K562 (cell line): ENCODE results near the gene TBC1D5. TPM values are rescaled to one million over a fixed set of nuclear protein-coding genes. Genes with fewer than 3 reads are reported as not detected.

ENCODE experiments used
- BACH1 ChIP-seq: fragments of 200-800 bp; sonication (Bioruptor generic); IDR thresholded peaks from 2 replicates; pipeline ENCODE4 v1.6.1; 2016; ENCODE audit warnings: missing genetic modification characterization, missing compliant biosample characterization
- BDP1 ChIP-seq: IDR thresholded peaks from 3 replicates; pipeline ENCODE4 v1.6.1; 2011; ENCODE audit not compliant: insufficient read length, insufficient read depth
- CHAMP1 ChIP-seq: fragments of 450-650 bp; IDR thresholded peaks from 2 replicates; pipeline ENCODE4 v1.6.1; 2016; ENCODE audit warnings: mild to moderate bottlenecking
- ELK3 ChIP-seq: fragments of 450-650 bp; formaldehyde crosslinking; IDR thresholded peaks from 2 replicates; pipeline ENCODE4 v1.4.0; 2020; ENCODE audit warnings: mild to moderate bottlenecking
- LCOR ChIP-seq: sonication (generic); formaldehyde crosslinking; IDR thresholded peaks from 2 replicates; pipeline ENCODE4 v1.8.0; 2022; ENCODE audit warnings: mild to moderate bottlenecking, missing genetic modification reagents
- MEF2D ChIP-seq: conservative IDR thresholded peaks from 2 replicates; pipeline ENCODE4 v1.6.1; 2016; ENCODE audit warnings: low read depth, missing genetic modification characterization, missing compliant biosample characterization
- MEIS2 ChIP-seq: fragments of 450-650 bp; IDR thresholded peaks from 2 replicates; pipeline ENCODE4 v1.6.1; 2014; ENCODE audit warnings: mild to moderate bottlenecking; ENCODE audit not compliant: partially characterized antibody
- MXD1 ChIP-seq: fragments of 250-450 bp; sonication (Bioruptor Pico); IDR thresholded peaks from 2 replicates; pipeline ENCODE4 v1.8.0; 2021; ENCODE audit warnings: borderline replicate concordance, mild to moderate bottlenecking, moderate library complexity; ENCODE audit not compliant: poor library complexity, severe bottlenecking
- NCOA2 ChIP-seq, 2 experiments: fragments of 450-650 bp; IDR thresholded peaks; 2 replicates each; pipeline ENCODE4 v1.6.1; 2018; ENCODE audit warnings: mild to moderate bottlenecking in 2 of 2, moderate library complexity in 1 of 2; ENCODE audit not compliant: partially characterized antibody in 2 of 2
- NCOR1 ChIP-seq: fragments of 450-650 bp; IDR thresholded peaks from 2 replicates; pipeline ENCODE4 v1.6.1; 2016; ENCODE audit warnings: mild to moderate bottlenecking, moderate library complexity
- PATZ1 ChIP-seq: fragments of 250-450 bp; sonication (Bioruptor Pico); IDR thresholded peaks from 2 replicates; pipeline ENCODE4 v1.5.0; 2020; ENCODE audit warnings: mild to moderate bottlenecking, borderline replicate concordance
- PRMT5 ChIP-seq: sonication (generic); formaldehyde crosslinking; IDR thresholded peaks from 2 replicates; pipeline ENCODE4 v1.5.0; 2020; ENCODE audit warnings: missing genetic modification reagents
- RBM14 ChIP-seq: fragments of 200-400 bp; formaldehyde crosslinking; IDR thresholded peaks from 2 replicates; pipeline ENCODE4 v1.6.1; 2018; ENCODE audit warnings: low read depth, mild to moderate bottlenecking, low read length, moderate library complexity, borderline replicate concordance; ENCODE audit not compliant: insufficient read depth
- SOX6 ChIP-seq: fragments of 450-650 bp; IDR thresholded peaks from 2 replicates; pipeline ENCODE4 v1.6.1; 2014; ENCODE audit warnings: mild to moderate bottlenecking
- TAF1 ChIP-seq: IDR thresholded peaks from 2 replicates; pipeline ENCODE4 v1.6.1; 2011; ENCODE audit warnings: mild to moderate bottlenecking, low read length, moderate library complexity; ENCODE audit not compliant: insufficient read depth, control insufficient read depth, severe bottlenecking; ENCODE audit errors: extremely low read depth
- TEAD4 ChIP-seq, 2 experiments: sonication (generic) in 1 of 2; formaldehyde crosslinking in 1 of 2; IDR thresholded peaks; 2 replicates each; pipeline versions ENCODE4 v1.6.1 to v1.8.0; 2012 to 2022; ENCODE audit warnings: borderline replicate concordance in 1 of 2, inconsistent platforms in 1 of 2, low read length in 1 of 2, mild to moderate bottlenecking in 1 of 2, missing genetic modification reagents in 1 of 2
- ZBTB12 ChIP-seq: fragments of 250-450 bp; sonication (Bioruptor Pico); IDR thresholded peaks from 2 replicates; pipeline ENCODE4 v1.4.0; 2020
- ZFX ChIP-seq: sonication (generic); formaldehyde crosslinking; IDR thresholded peaks from 2 replicates; pipeline ENCODE4 v1.8.0; 2022; ENCODE audit warnings: mild to moderate bottlenecking, missing genetic modification reagents, moderate library complexity
- ZNF668 ChIP-seq: fragments of 250-450 bp; sonication (Bioruptor Pico); IDR thresholded peaks from 2 replicates; pipeline ENCODE4 v1.8.0; 2022; ENCODE audit warnings: mild to moderate bottlenecking, inconsistent platforms
- ZZZ3 ChIP-seq: fragments of 450-650 bp; IDR thresholded peaks from 2 replicates; pipeline ENCODE4 v1.6.1; 2016; ENCODE audit warnings: antibody characterized with exemption, mild to moderate bottlenecking, moderate library complexity
- polyA plus RNA-seq, 8 experiments: library from polyadenylated mRNA; depleted of rRNA in 4 of 8; stranded (reverse) in 5 of 8; unstranded in 3 of 8; fragments of >200 nt; fragmentation: Nextera tagmentation in 2 of 8; fragmentation: Illumina TruSeq in 1 of 8; extraction: Ambion mirVana in 2 of 8; extraction: Trizol in 1 of 8; gene quantifications; 2 replicates each; pipeline versions ENCODE4 v1.2.1 to v1.2.3, GENCODE V29; 2011 to 2014; ENCODE audit warnings: inconsistent platforms in 1 of 8, missing spikeins in 1 of 8
- total RNA-seq, 7 experiments: library from RNA; depleted of rRNA in 6 of 7; stranded (reverse); fragments of >200 nt in 6 of 7; fragmentation: Illumina TruSeq in 2 of 7; extraction: Trizol in 2 of 7; gene quantifications; 2 replicates each; pipeline versions ENCODE4 v1.2.1 to v1.2.3, GENCODE V29; 2011 to 2021; ENCODE audit warnings: low replicate concordance in 1 of 7

Gene TBC1D5
- total and polyA plus RNA-seq, 9 of the 15 experiments (the other 6 are each of a cell fraction or from before 2014, with no cell fraction given), result 2.9 to 38.1 (median 25.6) TPM

- no peak for TF ChIP-seq PATZ1
- peak; percentile 86 for TF ChIP-seq CHAMP1
- peak; percentile 92 for TF ChIP-seq SOX6
- peak; percentile 63 for TF ChIP-seq MEF2D
- peak; percentile 91 for TF ChIP-seq TEAD4 (IDR thresholded peaks at IDR 0.05; ENCODE audit: low read length)
- no peak for TF ChIP-seq TEAD4 (CRISPR knock-in tag; IDR thresholded peaks at IDR 0.05; ENCODE audit: borderline replicate concordance)
- TF ChIP-seq MXD1 (CRISPR knock-in tag), result no peak
- 0 out of 2 replicates have a peak, but pooled peaks have one; percentile 20 for TF ChIP-seq LCOR (CRISPR knock-in tag)
- TF ChIP-seq ZBTB12 (CRISPR knock-in tag), result no peak
- 0 out of 2 replicates have a peak, but pooled peaks have one; percentile 52 for TF ChIP-seq ZZZ3
- TF ChIP-seq ZNF668, result no peak
- peak; percentile 88 for TF ChIP-seq MEIS2
- no peak for TF ChIP-seq ELK3 (CRISPR knock-in tag)
- TF ChIP-seq PRMT5 (CRISPR knock-in tag), result no peak
- TF ChIP-seq NCOA2 (IDR thresholded peaks at IDR 0.05; ENCODE audit: partially characterized antibody in 2 of 2), result peak; percentile 46 to 53
- TF ChIP-seq RBM14, result no peak
- no peak for TF ChIP-seq TAF1
- TF ChIP-seq BDP1, result no peak
- TF ChIP-seq BACH1 (tag), result peak; percentile 71; the same call in 1 of the 2 replicates
- peak; percentile 77 for TF ChIP-seq NCOR1
- peak; percentile 83 for TF ChIP-seq ZFX (CRISPR knock-in tag)
Observed at GRCh38 chr3:17730318-17730967, 12.0 kb downstream of the TBC1D5 start (continued).
